ENCODE data around the gene OSTN. TPM values are rescaled to one million over a fixed set of nuclear protein-coding genes. Genes with fewer than 3 reads are reported as not detected.

OSTN gene
- total and polyA plus RNA-seq, 2 donors (not counting 3 experiments of a cell fraction or from before 2014, with no cell fraction given): not detected

- no peak overlapping the region for H3K9ac ChIP-seq (replicated peaks; ENCODE audit: extremely low read depth, insufficient read depth, low read length)
- H3K27me3 ChIP-seq (ENCODE audit: control insufficient read depth in 2 of 2, insufficient read depth in 2 of 2, low read length in 2 of 2): no peaks in the 10 kb centered on the region
- no peak for DNase-seq (ENCODE audit: low read depth, low spot score)
- TF ChIP-seq CTCF (IDR thresholded peaks at IDR 0.05; ENCODE audit: extremely low read depth in 1 of 2, insufficient read depth in 1 of 2, low read depth in 1 of 2, low read length in 2 of 2): no peak
- no peak for TF ChIP-seq POLR2AphosphoS5 (IDR thresholded peaks at IDR 0.05; ENCODE audit: insufficient read depth, low read depth, low read length)
- no peak for TF ChIP-seq FOS (IDR thresholded peaks at IDR 0.05; ENCODE audit: borderline replicate concordance, insufficient read depth, low read length)
- TF ChIP-seq GATA2 (IDR thresholded peaks at IDR 0.05; ENCODE audit: insufficient read depth, insufficient read length, low read depth, low read length): no peak
- no peak for TF ChIP-seq JUN (IDR thresholded peaks at IDR 0.05; ENCODE audit: borderline replicate concordance, insufficient read depth, insufficient read length, low read depth)
- TF ChIP-seq MYC (IDR thresholded peaks at IDR 0.05; ENCODE audit: low read depth, low read length): no peak
- no peak for TF ChIP-seq POLR2A (IDR thresholded peaks at IDR 0.05; ENCODE audit: low read depth, low read length)
- intact Hi-C loops (cut with micrococcal nuclease) (loop anchor here (10.0 kb wide), 1 partner anchor 1171 kb away; no protein-coding TSS in a partner anchor), dilution Hi-C loops (cut with MboI; ENCODE audit: extremely low pct_ligation_motif_present, low sequenced_read_pairs) (no loop called here)
- peaks cover 28% of the 10 kb centered on the region for H3K4me1 ChIP-seq (ENCODE audit: control insufficient read depth, extremely low read depth, insufficient read depth, low read length)
- no peak overlapping the region for H3K27ac ChIP-seq (ENCODE audit: insufficient read depth, low read depth, low read length)
- ChIA-PET POLR2A (no interaction called here), CTCF (interaction anchor here (2.1 kb wide), 1 partner anchor 10 kb away, joined by 8 read pairs; no protein-coding TSS in a partner anchor)
- H3K4me3 ChIP-seq (replicated peaks in 1 of 3; ENCODE audit: insufficient read depth in 1 of 3, low read depth in 1 of 3, low read length in 3 of 3): no peak overlapping the region
- no peaks in the 10 kb centered on the region for H3K9me1 ChIP-seq (replicated peaks; ENCODE audit: control insufficient read depth, extremely low read depth, insufficient read depth, low read length)
- H3K79me2 ChIP-seq (ENCODE audit: control insufficient read depth, insufficient read depth, low read length): no peaks in the 10 kb centered on the region
- no TSS peak for BruUV-seq (replicated peaks)
- no peak for FAIRE-seq
- no peaks in the 10 kb centered on the region for H3K9me3 ChIP-seq (replicated peaks; ENCODE audit: control insufficient read depth, insufficient read depth, low read length)
- H4K20me1 ChIP-seq (replicated peaks; ENCODE audit: control insufficient read depth, extremely low read depth, insufficient read depth, low read length): no peaks in the 10 kb centered on the region
- no peak overlapping the region for H3K4me2 ChIP-seq (ENCODE audit: insufficient read depth, low read length)
- no peaks in the 10 kb centered on the region for H3K36me3 ChIP-seq (ENCODE audit: control insufficient read depth in 2 of 2, extremely low read depth in 1 of 2, insufficient read depth in 2 of 2, low read length in 2 of 2)
- H2AFZ ChIP-seq (ENCODE audit: low read depth, low read length): no peak overlapping the region
Observed at GRCh38 chr3:191234216-191234615, 35.2 kb downstream of the OSTN start.

Data from endothelial cell of umbilical vein (primary cell).